Keratinocyte (primary cell): ENCODE measurements around the gene HAUS2. TPM values are rescaled to one million over a fixed set of nuclear protein-coding genes. Genes with fewer than 3 reads are reported as not detected.

Experiments used
- DNase-seq: peaks from one replicate; pipeline ENCODE4 v3.0.0-alpha.2; 2011; ENCODE audit warnings: low read depth, missing footprints, low spot score
- FAIRE-seq: peaks from 2 replicates; lab custom pipeline; 2011; peaks lifted over from hg19 to GRCh38; lab: Jason Lieb, UNC
- H2AFZ ChIP-seq: 2 replicates; pipeline ENCODE4 v1.6.0; 2012; ENCODE audit warnings: low read length, control low read depth, inconsistent platforms; ENCODE audit not compliant: control insufficient read depth
- H3K27ac ChIP-seq: 2 replicates; pipeline ENCODE4 v1.5.1; 2011; ENCODE audit warnings: low read length; ENCODE audit not compliant: control insufficient read depth, insufficient read depth
- H3K27me3 ChIP-seq: 3 replicates; pipeline ENCODE4 v1.6.0; 2011; ENCODE audit warnings: low read length; ENCODE audit not compliant: control insufficient read depth, insufficient read depth; ENCODE audit errors: extremely low read depth
- H3K36me3 ChIP-seq, 2 experiments: 2 replicates in 1 of 2; 3 replicates in 1 of 2; pipeline ENCODE4 v1.5.1; 2011; ENCODE audit warnings: low read length in 2 of 2, mild to moderate bottlenecking in 1 of 2; ENCODE audit not compliant: control insufficient read depth in 2 of 2, insufficient read depth in 2 of 2; ENCODE audit errors: extremely low read depth in 1 of 2
- H3K4me1 ChIP-seq: 3 replicates; pipeline ENCODE4 v1.5.1; 2011; ENCODE audit warnings: low read length; ENCODE audit not compliant: control insufficient read depth, insufficient read depth; ENCODE audit errors: extremely low read depth
- H3K4me2 ChIP-seq: 3 replicates; pipeline ENCODE4 v1.6.0; 2011; ENCODE audit warnings: low read depth, low read length; ENCODE audit not compliant: control insufficient read depth, insufficient read depth; ENCODE audit errors: extremely low read depth
- H3K4me3 ChIP-seq, 3 experiments: fragments of 200-600 bp in 1 of 3; sonication (generic) in 1 of 3; 2 replicates in 2 of 3; 3 replicates in 1 of 3; pipeline ENCODE4 v1.5.1; 2011 to 2016; ENCODE audit warnings: low read length in 3 of 3, mild to moderate bottlenecking in 3 of 3, control low read depth in 2 of 3, inconsistent platforms in 1 of 3, low read depth in 1 of 3, mixed read lengths in 1 of 3, mixed run types in 1 of 3, moderate library complexity in 1 of 3; ENCODE audit not compliant: control insufficient read depth in 2 of 3, insufficient read depth in 2 of 3; ENCODE audit errors: extremely low read depth in 1 of 3
- H3K79me2 ChIP-seq: 2 replicates; pipeline ENCODE4 v1.6.0; 2012; ENCODE audit warnings: low read length; ENCODE audit not compliant: control insufficient read depth, insufficient read depth
- H3K9ac ChIP-seq: 3 replicates; pipeline ENCODE4 v1.6.0; 2011; ENCODE audit warnings: low read length; ENCODE audit not compliant: control insufficient read depth, insufficient read depth; ENCODE audit errors: extremely low read depth
- H3K9me1 ChIP-seq: 3 replicates; pipeline ENCODE4 v1.6.0; 2011; ENCODE audit warnings: low read length; ENCODE audit not compliant: control insufficient read depth, insufficient read depth; ENCODE audit errors: extremely low read depth
- H3K9me3 ChIP-seq: 2 replicates; pipeline ENCODE4 v1.5.1; 2012; ENCODE audit warnings: low read depth, low read length; ENCODE audit not compliant: control insufficient read depth
- H4K20me1 ChIP-seq: 3 replicates; pipeline ENCODE4 v1.6.0; 2011; ENCODE audit warnings: low read length; ENCODE audit not compliant: control insufficient read depth, insufficient read depth; ENCODE audit errors: extremely low read depth
- EZH2 ChIP-seq: IDR thresholded peaks from one replicate; pipeline ENCODE4 v1.6.1; 2012; ENCODE audit warnings: inconsistent platforms, mild to moderate bottlenecking, low read length, moderate library complexity
- dilution Hi-C: fragments of 300-500 bp; cut with MboI; formaldehyde crosslinking; loops from one replicate; pipeline ENCODE4 v1.7.0; 2020; ENCODE audit warnings: low sequenced_read_pairs; ENCODE audit not compliant: extremely low pct_ligation_motif_present
- polyA minus RNA-seq, 3 experiments: library from RNA; depleted of rRNA, polyadenylated mRNA; stranded (reverse); fragments of >200 nt; gene quantifications; 1 replicate in 1 of 3; 2 replicates in 1 of 3; 3 replicates in 1 of 3; pipeline ENCODE4 v1.2.3, GENCODE V29; 2011
- polyA plus RNA-seq, 5 experiments: library from polyadenylated mRNA; depleted of rRNA in 3 of 5; stranded (reverse) in 3 of 5; stranded (forward) in 1 of 5; unstranded in 1 of 5; fragments of >200 nt; gene quantifications; 1 replicate in 1 of 5; 2 replicates in 3 of 5; 3 replicates in 1 of 5; pipeline versions ENCODE4 v1.2.1 to v1.2.3, GENCODE V29; 2011 to 2012; ENCODE audit warnings: missing spikeins in 2 of 5, low read depth in 1 of 5, low replicate concordance in 1 of 5
- TF ChIP-seq, protein P1 (sequence below), 3 experiments: IDR thresholded peaks in 1 of 3; conservative IDR thresholded peaks in 1 of 3; optimal IDR thresholded peaks in 1 of 3; 2 replicates in 2 of 3; 3 replicates in 1 of 3; pipeline versions ENCODE3 to v1.5.1; 2011; ENCODE audit warnings: low read length in 3 of 3, mild to moderate bottlenecking in 3 of 3, moderate library complexity in 2 of 3, control low read depth in 1 of 3, inconsistent platforms in 1 of 3; ENCODE audit not compliant: insufficient read depth in 2 of 3; ENCODE audit errors: extremely low read depth in 1 of 3

HAUS2 gene
- polyA plus RNA-seq (17.6 to 36.3 TPM (median 22.8 TPM) in 3 replicates), polyA minus RNA-seq (2.2 to 21.2 TPM (median 7.8 TPM) in 3 replicates)
- polyA plus RNA-seq (2011; ENCODE audit: low read depth) = 29.7 TPM
- 18.3 and 38.4 TPM in 2 replicates for polyA plus RNA-seq (2011; cell fraction: cytosol; rRNA removed)
- polyA plus RNA-seq (2011; cell fraction: nucleus; rRNA removed) = 11.4 and 11.9 TPM in 2 replicates
- 16.0 and 16.2 TPM in 2 replicates for polyA plus RNA-seq (2012; ENCODE audit: low replicate concordance)
- 7.9 TPM for polyA minus RNA-seq (2011; cell fraction: cytosol; rRNA and poly(A)+ RNA removed)
- polyA minus RNA-seq (2011; cell fraction: nucleus; rRNA and poly(A)+ RNA removed) = 2.7 and 9.5 TPM in 2 replicates

DNA sequence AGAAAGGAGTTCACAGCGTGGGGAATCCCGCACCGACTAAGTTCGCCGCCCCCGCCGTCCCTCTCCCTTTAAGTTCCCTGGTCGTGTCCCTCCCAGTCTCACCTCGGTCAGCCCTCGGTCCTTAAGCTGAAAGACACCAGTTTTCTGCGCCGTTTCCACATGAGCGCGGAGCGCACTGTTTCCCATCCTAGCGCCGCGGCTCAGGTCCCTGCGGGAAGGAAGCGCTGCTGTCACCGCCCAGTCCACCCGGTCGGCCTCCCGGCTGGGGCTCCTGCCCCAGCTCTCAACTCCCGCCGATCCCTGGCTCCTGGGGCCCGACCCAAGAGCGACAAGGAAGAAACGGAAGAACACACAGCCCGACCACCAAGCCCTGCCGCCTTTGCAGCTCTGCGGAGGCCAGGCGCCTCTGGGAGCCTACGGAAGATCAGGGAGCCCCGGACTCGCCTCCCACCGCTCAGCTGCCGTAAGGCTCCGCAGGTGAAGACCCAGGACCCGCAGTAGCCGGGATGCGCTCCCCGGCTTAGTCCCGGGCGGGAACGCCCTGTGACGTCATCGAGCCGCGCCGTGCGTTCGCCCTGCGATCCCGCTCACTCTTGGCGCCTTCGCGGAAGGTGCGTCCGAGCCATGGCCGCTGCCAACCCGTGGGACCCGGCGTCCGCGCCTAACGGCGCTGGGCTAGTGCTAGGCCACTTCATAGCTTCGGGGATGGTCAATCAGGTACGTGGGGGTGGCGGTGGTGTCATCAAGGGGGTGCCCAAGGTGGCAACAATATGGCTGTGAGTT lies at the start of gene HAUS2, which contains the start of gene LRRC57:
TSS of gene HAUS2 (plus strand) at position 590 of the 783 bp plus-strand sequence. CDS start at position 625, 35 bp downstream.
TSS of gene LRRC57 (minus strand) at position 545 of the 783 bp plus-strand sequence. CDS start at position 186, 359 bp downstream.
- H4K20me1 ChIP-seq = no peaks in the 10 kb centered on the region
- FAIRE-seq (no peak), DNase-seq (peak; percentile 25)
- H2AFZ ChIP-seq = peak within 1 kb of the TSS; percentile 98
- peaks cover 2 to 8% of the 10 kb centered on the region in 2 experiments for H3K36me3 ChIP-seq
- peak within 1 kb of the TSS; percentile 78 to 99 (median 81) for H3K4me3 ChIP-seq
- peak within 1 kb of the TSS; percentile 93 for H3K27ac ChIP-seq
- H3K4me1 ChIP-seq = peaks cover 21% of the 10 kb centered on the region
- H3K27me3 ChIP-seq = no peaks in the 10 kb centered on the region
- peak within 1 kb of the TSS; percentile 98 for H3K9ac ChIP-seq
- H3K4me2 ChIP-seq = peak within 1 kb of the TSS; percentile 66
- dilution Hi-C loops = no loop called here
- H3K79me2 ChIP-seq = peaks cover 46% of the 10 kb centered on the region
- no peaks in the 10 kb centered on the region for H3K9me1 ChIP-seq
- TF ChIP-seq, protein P1, sequence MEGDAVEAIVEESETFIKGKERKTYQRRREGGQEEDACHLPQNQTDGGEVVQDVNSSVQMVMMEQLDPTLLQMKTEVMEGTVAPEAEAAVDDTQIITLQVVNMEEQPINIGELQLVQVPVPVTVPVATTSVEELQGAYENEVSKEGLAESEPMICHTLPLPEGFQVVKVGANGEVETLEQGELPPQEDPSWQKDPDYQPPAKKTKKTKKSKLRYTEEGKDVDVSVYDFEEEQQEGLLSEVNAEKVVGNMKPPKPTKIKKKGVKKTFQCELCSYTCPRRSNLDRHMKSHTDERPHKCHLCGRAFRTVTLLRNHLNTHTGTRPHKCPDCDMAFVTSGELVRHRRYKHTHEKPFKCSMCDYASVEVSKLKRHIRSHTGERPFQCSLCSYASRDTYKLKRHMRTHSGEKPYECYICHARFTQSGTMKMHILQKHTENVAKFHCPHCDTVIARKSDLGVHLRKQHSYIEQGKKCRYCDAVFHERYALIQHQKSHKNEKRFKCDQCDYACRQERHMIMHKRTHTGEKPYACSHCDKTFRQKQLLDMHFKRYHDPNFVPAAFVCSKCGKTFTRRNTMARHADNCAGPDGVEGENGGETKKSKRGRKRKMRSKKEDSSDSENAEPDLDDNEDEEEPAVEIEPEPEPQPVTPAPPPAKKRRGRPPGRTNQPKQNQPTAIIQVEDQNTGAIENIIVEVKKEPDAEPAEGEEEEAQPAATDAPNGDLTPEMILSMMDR (optimal IDR thresholded peaks at IDR 0.05 in 1 of 3, IDR thresholded peaks at IDR 0.05 in 1 of 3, conservative IDR thresholded peaks at IDR 0.05 in 1 of 3; ENCODE audit: extremely low read depth in 1 of 3, insufficient read depth in 2 of 3, low read length in 3 of 3) = no peak
- no peak for TF ChIP-seq EZH2
- no peaks in the 10 kb centered on the region for H3K9me3 ChIP-seq

DNA sequence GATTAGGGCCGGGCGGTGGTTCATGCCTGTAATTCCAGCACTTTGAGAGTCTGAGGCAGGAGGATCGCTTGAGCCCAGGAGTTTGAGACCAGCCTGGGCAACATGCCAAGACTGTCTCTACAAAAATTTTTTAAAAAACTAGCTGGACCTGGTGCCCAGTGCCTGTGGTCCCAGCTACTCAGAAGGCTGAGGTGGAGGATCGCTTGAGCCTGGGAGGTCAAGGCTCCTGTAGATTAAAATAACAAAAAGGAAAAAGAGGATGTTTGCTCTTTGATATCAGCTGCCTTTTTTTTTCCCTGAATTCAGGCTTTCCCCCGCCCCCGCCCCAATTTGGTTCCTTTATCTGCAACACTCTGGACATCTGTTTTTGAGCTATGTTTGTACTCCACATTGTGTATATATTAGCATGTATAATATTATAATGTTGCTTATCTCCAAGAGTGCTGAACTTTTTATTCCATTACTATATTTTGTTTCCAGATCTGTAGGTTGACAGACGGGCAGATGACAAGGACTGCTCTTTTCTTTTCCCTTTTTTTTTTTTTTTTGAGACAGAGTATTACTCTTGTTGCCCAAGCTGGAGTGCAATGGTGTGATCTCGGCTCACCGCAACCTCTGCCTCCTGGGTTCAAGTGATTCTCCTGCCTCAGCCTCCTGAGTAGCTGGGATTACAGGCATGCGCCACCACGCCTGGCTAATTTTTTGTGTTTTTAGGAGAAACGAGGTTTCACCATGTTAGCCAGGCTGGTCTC lies 48.6 kb upstream of the HAUS2 start:
- no peaks in the 10 kb centered on the region for H3K9me3 ChIP-seq
- no peak overlapping the region for H3K4me3 ChIP-seq
- TF ChIP-seq, protein P1 (optimal IDR thresholded peaks at IDR 0.05 in 1 of 3, IDR thresholded peaks at IDR 0.05 in 1 of 3, conservative IDR thresholded peaks at IDR 0.05 in 1 of 3; ENCODE audit: extremely low read depth in 1 of 3, insufficient read depth in 2 of 3, low read length in 3 of 3) = no peak
- TF ChIP-seq EZH2 = no peak
- dilution Hi-C loops = no loop called here
- DNase-seq (no peak), FAIRE-seq (no peak)
- peaks cover 27% of the 10 kb centered on the region for H3K4me1 ChIP-seq
- no peak overlapping the region for H3K9ac ChIP-seq
- no peak overlapping the region for H3K4me2 ChIP-seq
- no peaks in the 10 kb centered on the region for H3K27me3 ChIP-seq
- H3K79me2 ChIP-seq = peaks cover 75% of the 10 kb centered on the region
- peak overlapping the region; percentile 61 for H3K27ac ChIP-seq
- H2AFZ ChIP-seq = no peak overlapping the region
- no peaks in the 10 kb centered on the region for H4K20me1 ChIP-seq
- peaks cover 5% of the 10 kb centered on the region for H3K9me1 ChIP-seq
- H3K36me3 ChIP-seq = peaks cover 0 to 3% of the 10 kb centered on the region in 2 experiments
